Hematopoietic multipotent progenitor cell treated with erythropoietin and hydrocortisone succinate and interleukin-3 and kit ligand, for 15 days (in vitro differentiated cells): ENCODE data around the gene CD151.

Experiments
- DNase-seq: peaks from one replicate; pipeline ENCODE4 v3.0.0-alpha.2; 2015; ENCODE audit warnings: low spot score

Gene CD151

GRCh38 chr11:843086-843734 is 10.5 kb downstream of the CD151 start:
- DNase-seq, result no peak

GRCh38 chr11:843818-844692 is 11.3 kb downstream of the CD151 start:
- DNase-seq, result no peak

DNA sequence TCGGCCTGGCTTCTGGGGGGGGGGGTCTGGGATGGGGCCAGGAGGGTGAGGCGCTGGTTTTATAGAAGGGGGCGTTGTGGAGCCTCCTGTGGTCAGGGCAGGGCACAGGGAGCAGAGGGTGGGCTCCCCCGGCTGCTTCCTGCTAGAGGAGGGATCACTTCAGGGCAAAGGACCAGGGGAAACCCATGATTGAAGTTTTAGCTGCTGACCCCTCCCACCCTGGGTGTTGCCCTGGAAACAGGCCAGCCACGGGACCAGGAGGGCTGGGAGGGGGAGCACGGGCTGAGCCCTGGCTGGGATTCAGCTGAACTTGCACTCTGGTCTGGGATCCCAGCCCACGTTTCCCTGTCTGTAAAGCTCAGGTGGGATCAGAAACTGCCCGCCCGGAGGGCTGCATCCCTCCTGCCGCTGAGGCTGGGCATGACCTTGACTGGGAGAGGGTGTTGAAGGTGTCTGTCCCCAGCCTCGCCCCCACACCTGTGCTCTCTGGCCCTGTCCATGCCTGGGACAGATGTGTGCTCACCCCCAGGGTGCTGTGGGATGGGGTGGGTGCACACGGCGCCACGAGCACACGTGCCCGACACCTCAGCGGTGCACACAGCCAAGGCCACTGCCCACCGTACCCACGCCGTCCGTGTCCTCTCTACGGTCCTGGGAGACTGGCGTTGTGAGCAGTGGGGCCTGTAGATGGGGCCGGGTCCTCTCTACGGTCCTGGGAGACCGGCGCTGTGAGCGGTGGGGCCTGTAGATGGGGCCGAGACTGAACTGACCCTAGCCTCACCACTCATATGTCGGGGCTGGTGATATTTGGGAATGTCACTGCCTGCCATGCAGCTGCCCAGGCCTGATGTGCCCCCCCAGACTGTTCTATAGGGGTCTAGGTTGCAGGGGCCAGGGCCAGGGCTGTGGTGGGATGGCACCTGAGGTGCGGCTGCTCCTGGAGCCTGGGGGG is 12.2 kb downstream of the CD151 start:
- peak; percentile 54 for DNase-seq

GRCh38 chr11:845872-846495 is 13.2 kb downstream of the CD151 start:
- peak; percentile 48 for DNase-seq

DNA sequence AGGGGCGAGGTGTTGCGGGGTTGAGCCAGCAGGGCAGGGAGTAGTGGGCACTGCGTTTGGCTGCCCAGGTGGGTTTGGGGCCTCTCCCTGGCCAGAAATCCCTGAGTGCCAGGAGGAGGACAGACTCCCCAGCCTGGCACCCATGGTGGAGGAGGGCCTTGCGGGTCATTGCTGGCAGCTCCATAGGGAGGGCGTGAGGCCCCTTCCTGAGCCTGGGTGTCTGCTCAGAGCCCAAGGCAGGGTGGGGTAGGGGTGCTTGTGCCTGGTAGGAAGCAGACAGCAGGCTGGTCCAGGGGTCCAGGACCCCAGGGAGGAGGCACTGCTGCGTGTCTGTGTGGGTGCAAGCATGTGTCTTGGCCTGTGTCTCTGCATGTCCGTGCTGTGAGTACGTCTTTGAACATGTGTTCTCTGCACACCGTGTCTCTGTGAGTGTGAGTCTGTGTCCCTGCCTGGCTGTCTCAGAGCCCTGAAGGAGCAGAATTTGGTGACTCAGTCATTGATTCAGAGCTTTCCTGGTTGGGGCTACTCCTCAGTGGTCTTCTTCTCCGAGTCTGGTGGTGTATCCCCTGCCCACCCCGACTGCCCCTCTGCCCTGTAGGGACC is 13.8 kb downstream of the CD151 start:
- DNase-seq, result no peak

- DNase-seq, result no peak
Measured at GRCh38 chr11:847876-848275, 15.1 kb downstream of the CD151 start.

- peak; percentile 69 for DNase-seq
Measured at GRCh38 chr11:848380-848931, 15.7 kb downstream of the CD151 start.

DNA sequence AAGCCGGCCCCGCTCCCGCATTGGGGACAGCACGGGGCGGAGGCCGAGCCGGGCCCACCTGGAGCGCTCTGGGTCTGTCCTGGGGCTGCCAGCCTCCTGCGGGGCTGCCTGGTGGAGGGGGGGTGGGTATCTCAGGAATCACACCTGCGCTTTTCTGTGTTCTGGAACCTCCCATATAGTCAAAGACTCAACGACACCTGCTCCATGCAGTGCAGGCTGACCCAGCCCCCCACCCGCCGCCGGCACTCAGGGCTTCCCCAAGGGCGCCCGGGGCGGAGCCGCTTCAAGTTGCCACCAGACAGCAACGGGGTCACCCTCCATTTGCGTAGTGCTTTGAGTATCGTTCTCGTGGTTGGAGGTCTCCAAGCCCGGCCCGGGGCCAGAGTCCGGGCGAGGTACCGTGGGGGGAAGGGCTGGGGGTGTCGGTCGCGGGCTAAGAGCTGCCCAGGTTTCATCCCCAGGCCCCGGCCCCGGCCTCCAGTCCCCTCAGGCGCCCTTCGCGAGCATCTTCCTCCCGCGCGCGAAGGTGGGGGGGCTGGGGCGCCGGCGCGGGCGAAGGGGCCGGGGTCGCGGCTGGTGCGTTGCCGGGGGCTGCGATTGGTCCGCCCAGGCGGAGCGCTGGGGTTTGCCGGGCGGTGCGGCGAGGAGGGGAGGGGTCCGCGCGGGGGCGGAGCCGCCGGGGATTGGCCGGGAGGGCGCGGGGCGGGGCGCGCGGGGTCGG is 16.5 kb downstream of the CD151 start:
- DNase-seq, result no peak

DNA sequence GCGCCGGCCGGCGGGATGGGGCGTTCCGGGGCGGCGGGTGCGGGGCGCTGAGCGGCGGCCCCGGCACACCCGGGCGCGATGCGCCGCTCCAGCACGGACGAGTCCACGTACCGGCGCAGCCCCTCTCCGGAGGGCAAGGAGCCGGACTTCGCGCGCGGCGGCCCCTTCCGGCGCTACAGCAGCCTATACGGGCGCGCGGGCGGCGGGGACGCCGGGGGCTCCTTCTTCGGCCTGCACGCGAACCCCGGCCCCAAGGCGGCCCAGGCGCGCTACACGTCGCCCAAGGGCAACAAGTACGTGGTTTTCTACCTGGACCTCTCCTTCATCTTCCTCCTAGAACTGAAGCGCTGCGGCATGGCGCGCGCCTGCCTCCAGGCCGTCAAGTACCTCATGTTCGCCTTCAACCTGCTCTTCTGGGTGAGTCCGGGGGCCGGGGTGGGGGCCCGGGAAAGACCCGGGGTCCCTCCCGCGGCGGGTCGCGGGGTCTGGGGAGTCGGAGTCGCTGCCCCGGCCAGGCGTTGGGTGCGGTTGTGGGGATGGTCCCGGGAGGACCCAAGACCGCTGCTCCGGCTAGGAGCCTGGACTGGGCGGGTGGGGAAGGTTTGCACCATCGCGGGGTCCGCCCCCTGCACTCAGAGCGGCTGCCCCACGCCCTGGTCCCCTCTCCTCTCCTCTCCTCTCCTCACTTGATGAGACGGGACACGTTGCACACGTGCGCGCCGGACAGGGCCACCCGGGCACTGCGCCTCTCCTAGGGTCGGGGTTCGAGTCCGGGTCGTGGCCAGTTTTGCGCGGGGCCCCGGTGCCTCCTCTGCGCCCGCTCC is 17.4 kb downstream of the CD151 start:
- DNase-seq, result no peak

DNA sequence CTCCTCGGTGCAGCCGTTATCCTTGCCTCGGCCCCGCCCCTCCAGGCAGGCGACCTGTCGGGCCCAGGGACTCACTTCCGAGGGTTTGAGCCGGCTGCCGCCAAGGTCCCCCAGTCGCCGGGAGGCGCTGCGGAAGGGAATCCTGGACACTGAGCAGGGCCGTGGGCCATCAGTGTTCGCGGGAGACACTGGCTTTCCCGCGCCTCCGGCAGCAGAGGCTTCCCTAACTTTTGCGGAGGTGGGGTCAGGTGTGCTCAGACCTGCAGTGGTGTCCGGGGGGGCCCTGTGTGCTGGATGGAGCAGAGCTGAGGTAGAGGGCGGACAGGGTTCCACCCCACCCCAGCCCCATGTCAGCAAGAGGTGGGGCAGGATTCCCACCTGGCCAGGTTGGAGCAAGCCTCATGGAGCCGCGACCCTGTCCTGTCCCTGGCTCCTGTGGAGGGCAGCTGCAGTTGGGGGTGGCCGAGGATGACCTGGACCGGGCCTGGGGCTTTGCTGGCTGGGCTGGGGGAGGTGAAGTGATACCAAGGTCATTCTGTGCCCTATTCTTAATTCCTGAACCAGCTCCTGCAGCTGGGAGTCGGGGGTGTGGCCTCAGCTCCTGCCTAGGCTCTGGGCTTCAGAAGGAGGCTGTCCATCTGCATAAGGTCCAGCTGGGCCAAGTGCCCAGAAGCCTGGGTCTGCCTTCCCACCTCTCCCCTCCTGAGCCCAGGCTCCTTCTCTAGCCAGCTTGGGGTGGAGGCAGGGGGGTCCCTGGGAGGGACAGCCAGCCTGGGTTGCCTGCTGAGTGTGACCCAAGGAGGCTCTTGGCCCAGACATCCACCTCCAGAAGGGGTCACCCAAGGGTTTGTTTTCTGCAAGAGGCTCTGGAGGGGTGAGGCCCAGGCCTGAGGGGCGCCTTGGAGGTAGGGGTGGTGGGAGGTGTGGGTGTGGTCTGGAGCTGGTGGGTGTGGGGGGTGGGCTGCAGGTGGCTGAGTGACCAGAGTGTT is 18.3 kb downstream of the CD151 start:
- DNase-seq, result peak; percentile 37

DNA sequence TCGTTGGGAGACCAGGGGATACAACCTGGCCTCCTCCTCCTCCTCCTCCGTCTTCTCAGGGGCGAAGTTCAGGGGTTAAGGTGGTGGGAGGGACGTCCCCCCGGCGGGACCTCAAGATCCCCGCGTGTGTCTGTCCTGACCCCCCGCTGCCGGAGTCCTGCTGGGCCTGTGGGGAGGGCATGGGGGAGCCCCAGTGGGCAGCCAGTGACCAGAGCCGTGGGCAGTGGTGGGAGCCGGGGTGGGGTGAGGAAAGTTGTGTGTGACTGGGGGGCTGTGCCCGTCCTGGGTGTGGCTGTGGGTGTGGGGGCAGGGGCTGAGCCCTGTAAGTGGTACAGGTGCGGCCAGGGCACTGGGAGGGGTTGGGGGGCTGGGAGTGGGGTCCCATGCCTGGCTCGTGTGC is 20.0 kb downstream of the CD151 start:
- DNase-seq, result no peak

DNA sequence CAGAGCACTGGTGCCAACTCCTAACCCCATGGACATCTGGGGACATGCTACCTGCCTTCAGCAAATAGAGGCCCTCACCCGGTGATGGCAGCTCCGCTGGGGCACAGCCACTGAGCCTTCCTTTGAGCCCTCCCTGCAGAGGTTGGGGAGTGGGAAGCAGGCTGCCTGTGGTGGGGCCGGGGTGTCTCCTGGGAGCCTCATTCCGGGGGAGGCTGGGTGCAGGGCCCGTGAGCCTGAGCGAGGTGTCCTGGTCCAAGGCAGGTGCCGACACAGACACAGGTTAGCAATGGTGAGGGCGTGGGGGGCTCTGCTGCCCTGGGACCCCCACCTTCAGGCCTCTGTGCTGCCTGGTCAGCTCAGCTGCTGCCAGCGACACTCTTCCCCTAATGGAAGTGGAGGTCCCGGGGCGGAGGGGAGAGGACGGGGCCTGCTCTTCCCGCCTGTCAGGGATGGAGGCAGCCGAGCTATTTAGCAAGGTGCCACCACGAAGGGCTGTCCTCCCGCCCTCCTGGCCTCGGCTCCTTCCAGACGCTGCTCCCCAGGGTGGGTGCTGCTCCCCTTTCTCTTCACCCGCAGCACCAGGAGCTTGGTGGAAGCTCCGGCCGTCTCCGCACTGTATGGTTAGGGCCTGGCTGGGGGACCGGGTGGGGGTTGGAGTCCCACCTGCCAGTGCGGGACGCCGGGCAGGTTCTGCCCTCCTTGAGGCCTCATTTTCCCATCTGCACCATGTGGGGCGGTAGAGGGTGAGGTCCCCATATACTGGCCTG is 21.1 kb downstream of the CD151 start:
- no peak for DNase-seq

DNA sequence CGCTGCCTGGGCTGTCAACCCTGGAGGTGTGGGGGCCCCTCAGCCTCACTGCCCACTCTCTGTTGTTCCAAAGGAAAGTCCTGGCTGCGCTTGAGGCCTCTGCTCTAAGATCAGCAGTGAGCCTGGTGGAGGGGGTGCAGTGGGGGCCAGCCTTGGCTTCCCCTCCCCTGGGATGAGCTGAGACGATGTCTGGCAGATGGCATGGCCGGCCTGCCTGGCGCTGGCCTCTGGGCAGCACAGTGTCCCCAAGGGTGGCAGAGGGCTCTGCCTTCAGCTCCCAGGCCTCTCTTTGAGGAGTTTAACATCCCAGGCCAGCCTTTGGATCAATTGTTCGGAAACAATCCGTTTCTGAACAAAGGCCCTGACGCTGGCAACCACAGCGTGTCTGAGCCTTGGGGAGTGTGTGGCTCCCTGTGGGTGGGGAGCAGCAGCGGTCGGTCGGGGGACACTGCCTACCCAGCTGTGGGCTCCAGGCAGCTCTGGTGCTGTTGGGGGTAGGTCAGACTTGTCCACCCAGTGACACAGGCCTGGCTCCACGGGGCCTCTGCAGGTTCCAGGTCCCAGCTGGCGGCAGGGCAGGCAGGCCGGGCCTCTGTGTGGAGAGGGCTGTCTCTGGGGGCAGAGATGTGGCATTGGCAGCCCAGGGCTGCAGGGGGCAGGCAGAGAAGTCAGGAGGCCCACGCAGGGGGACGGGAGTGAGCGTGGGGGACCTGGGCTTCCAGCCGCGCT is 22.0 kb downstream of the CD151 start:
- no peak for DNase-seq

GRCh38 chr11:855330-855674 is 22.6 kb downstream of the CD151 start:
- DNase-seq, result no peak

- DNase-seq, result no peak
Measured at GRCh38 chr11:855796-856195, 23.0 kb downstream of the CD151 start.

DNA sequence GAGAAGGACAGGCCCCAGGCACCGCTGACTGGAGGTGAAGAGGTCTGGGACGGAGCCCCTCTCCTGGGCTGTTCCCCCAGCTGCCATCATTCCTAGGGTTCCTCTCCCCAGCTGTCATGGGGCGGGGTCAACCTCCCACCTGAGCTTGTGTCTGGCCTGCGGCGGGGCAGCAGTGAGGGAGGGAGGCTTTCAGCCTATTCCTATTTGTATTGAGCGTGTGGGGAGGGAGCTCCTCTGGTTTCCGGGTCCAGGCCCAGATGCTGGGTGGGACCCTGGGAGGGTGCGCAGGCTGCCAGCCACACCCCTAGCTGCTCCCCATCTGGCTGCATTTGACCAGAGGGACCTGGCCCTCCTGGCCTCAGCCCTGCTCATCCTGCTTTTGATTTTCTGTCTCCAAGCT is 23.6 kb downstream of the CD151 start:
- no peak for DNase-seq
